Measurements from ENCODE around the gene SCGB1C1.
"Not testable (repeated sequence)": the region's sequence is repeated elsewhere in the genome, so short reads cannot be mapped to it uniquely, and the experiment has no call there.

SCGB1C1 gene

GRCh38 chr11:218815-219593, 26.1 kb downstream of the SCGB1C1 start:
- no peak for DNase-seq (ENCODE audit: low read depth in 2 of 2)

- not testable (repeated sequence) for DNase-seq (ENCODE audit: low read depth in 2 of 2)
Measured at GRCh38 chr11:220641-221215, 27.9 kb downstream of the SCGB1C1 start.

GRCh38 chr11:221539-221938, 28.7 kb downstream of the SCGB1C1 start:
- no peak for DNase-seq (ENCODE audit: low read depth in 2 of 2)

- DNase-seq (ENCODE audit: low read depth in 2 of 2) = no peak
Measured at GRCh38 chr11:221998-222789, 29.3 kb downstream of the SCGB1C1 start.

GRCh38 chr11:223026-223789, 30.3 kb downstream of the SCGB1C1 start:
- no peak for DNase-seq (ENCODE audit: low read depth in 2 of 2)

- no peak for DNase-seq (ENCODE audit: low read depth in 2 of 2)
Measured at GRCh38 chr11:223884-224283, 31.0 kb downstream of the SCGB1C1 start.

GRCh38 chr11:224424-224823, 31.5 kb downstream of the SCGB1C1 start:
- DNase-seq (ENCODE audit: low read depth in 2 of 2) = no peak

GRCh38 chr11:225734-226453, 33.0 kb downstream of the SCGB1C1 start:
- DNase-seq (ENCODE audit: low read depth in 2 of 2) = no peak

GRCh38 chr11:227824-228379, 35.0 kb downstream of the SCGB1C1 start:
- no peak for DNase-seq (ENCODE audit: low read depth in 2 of 2)

GRCh38 chr11:230431-230830, 37.6 kb downstream of the SCGB1C1 start:
- no peak for DNase-seq (ENCODE audit: low read depth in 2 of 2)

GRCh38 chr11:232783-233565, 40.1 kb downstream of the SCGB1C1 start:
- DNase-seq (ENCODE audit: low read depth in 2 of 2) = no peak

- DNase-seq (ENCODE audit: low read depth in 2 of 2) = no peak
Measured at GRCh38 chr11:235180-235579, 42.3 kb downstream of the SCGB1C1 start.

- peak in 1 of 2 donors; percentile 61 for DNase-seq (ENCODE audit: low read depth in 2 of 2)
Measured at GRCh38 chr11:235609-235996, 42.7 kb downstream of the SCGB1C1 start.

- DNase-seq (ENCODE audit: low read depth in 2 of 2) = peak; percentile 63 to 74
Measured at GRCh38 chr11:235997-236773, 43.3 kb downstream of the SCGB1C1 start, which contains the start of gene SIRT3. TSS of gene SIRT3 (minus strand) at chr11:236342. CDS start at chr11:236328, 14 bp downstream.

GRCh38 chr11:236774-237767, 44.2 kb downstream of the SCGB1C1 start, which contains the start of gene PSMD13:
TSS of gene PSMD13 (plus strand) at chr11:236976. CDS start at chr11:237050, 74 bp downstream.
- DNase-seq (ENCODE audit: low read depth in 2 of 2) = peak; percentile 86 to 91

- not testable (repeated sequence) for DNase-seq (ENCODE audit: low read depth in 2 of 2)
Measured at GRCh38 chr11:238346-238745, 45.5 kb downstream of the SCGB1C1 start.

- DNase-seq (ENCODE audit: low read depth in 2 of 2) = no peak
Measured at GRCh38 chr11:240315-240714, 47.4 kb downstream of the SCGB1C1 start.

- no peak for DNase-seq (ENCODE audit: low read depth in 2 of 2)
Measured at GRCh38 chr11:241634-242033, 48.8 kb downstream of the SCGB1C1 start.
